ELF-1 (cell line): ENCODE results near the gene UQCC2.

Experiments
- DNase-seq: peaks from one replicate; pipeline ENCODE4 v3.0.0-alpha.2; 2016; ENCODE audit warnings: low read depth, low spot score

The UQCC2 gene

GRCh38 chr6:33691456-33692077, 19.9 kb downstream of the UQCC2 start:
- DNase-seq = no peak

GRCh38 chr6:33690766-33691165, 20.7 kb downstream of the UQCC2 start:
- DNase-seq = no peak

- DNase-seq = no peak
These were observed 21.6 kb downstream of the UQCC2 start for GRCh38 chr6:33689879-33690278.

- no peak for DNase-seq
These were observed 22.4 kb downstream of the UQCC2 start for GRCh38 chr6:33689148-33689494.

- DNase-seq = no peak
These were observed 22.9 kb downstream of the UQCC2 start for GRCh38 chr6:33688451-33689147.

- DNase-seq = no peak
These were observed 23.5 kb downstream of the UQCC2 start for GRCh38 chr6:33688006-33688405.

GRCh38 chr6:33686981-33687975, 24.2 kb downstream of the UQCC2 start:
- DNase-seq = no peak

- no peak for DNase-seq
These were observed 25.1 kb downstream of the UQCC2 start for GRCh38 chr6:33686225-33686924.

GRCh38 chr6:33685411-33686224, 25.9 kb downstream of the UQCC2 start:
- DNase-seq = no peak

- no peak for DNase-seq
These were observed 26.5 kb downstream of the UQCC2 start for GRCh38 chr6:33684983-33685382.

GRCh38 chr6:33684428-33684896, 27.0 kb downstream of the UQCC2 start:
- DNase-seq = no peak

- DNase-seq = no peak
These were observed 27.7 kb downstream of the UQCC2 start for GRCh38 chr6:33683576-33684427.

GRCh38 chr6:33683051-33683571, 28.4 kb downstream of the UQCC2 start:
- DNase-seq = no peak

GRCh38 chr6:33682341-33682740, 29.2 kb downstream of the UQCC2 start:
- no peak for DNase-seq

GRCh38 chr6:33679761-33680160, 31.7 kb downstream of the UQCC2 start:
- DNase-seq = no peak

GRCh38 chr6:33678932-33679490, 32.5 kb downstream of the UQCC2 start:
- no peak for DNase-seq

- no peak for DNase-seq
These were observed 33.1 kb downstream of the UQCC2 start for GRCh38 chr6:33678233-33678931.

GRCh38 chr6:33677689-33678088, 33.8 kb downstream of the UQCC2 start:
- DNase-seq = no peak
